Keratinocyte (primary cell): ENCODE measurements around the gene TBXAS1. TPM values are rescaled to one million over a fixed set of nuclear protein-coding genes. Genes with fewer than 3 reads are reported as not detected.

Experiments used
- DNase-seq: peaks from one replicate; pipeline ENCODE4 v3.0.0-alpha.2; 2011; ENCODE audit warnings: low read depth, missing footprints, low spot score
- FAIRE-seq: peaks from 2 replicates; lab custom pipeline; 2011; peaks lifted over from hg19 to GRCh38; lab: Jason Lieb, UNC
- H2AFZ ChIP-seq: 2 replicates; pipeline ENCODE4 v1.6.0; 2012; ENCODE audit warnings: low read length, control low read depth, inconsistent platforms; ENCODE audit not compliant: control insufficient read depth
- H3K27ac ChIP-seq: 2 replicates; pipeline ENCODE4 v1.5.1; 2011; ENCODE audit warnings: low read length; ENCODE audit not compliant: control insufficient read depth, insufficient read depth
- H3K27me3 ChIP-seq: 3 replicates; pipeline ENCODE4 v1.6.0; 2011; ENCODE audit warnings: low read length; ENCODE audit not compliant: control insufficient read depth, insufficient read depth; ENCODE audit errors: extremely low read depth
- H3K36me3 ChIP-seq, 2 experiments: 2 replicates in 1 of 2; 3 replicates in 1 of 2; pipeline ENCODE4 v1.5.1; 2011; ENCODE audit warnings: low read length in 2 of 2, mild to moderate bottlenecking in 1 of 2; ENCODE audit not compliant: control insufficient read depth in 2 of 2, insufficient read depth in 2 of 2; ENCODE audit errors: extremely low read depth in 1 of 2
- H3K4me1 ChIP-seq: 3 replicates; pipeline ENCODE4 v1.5.1; 2011; ENCODE audit warnings: low read length; ENCODE audit not compliant: control insufficient read depth, insufficient read depth; ENCODE audit errors: extremely low read depth
- H3K4me2 ChIP-seq: 3 replicates; pipeline ENCODE4 v1.6.0; 2011; ENCODE audit warnings: low read depth, low read length; ENCODE audit not compliant: control insufficient read depth, insufficient read depth; ENCODE audit errors: extremely low read depth
- H3K4me3 ChIP-seq, 3 experiments: fragments of 200-600 bp in 1 of 3; sonication (generic) in 1 of 3; 2 replicates in 2 of 3; 3 replicates in 1 of 3; pipeline ENCODE4 v1.5.1; 2011 to 2016; ENCODE audit warnings: low read length in 3 of 3, mild to moderate bottlenecking in 3 of 3, control low read depth in 2 of 3, inconsistent platforms in 1 of 3, low read depth in 1 of 3, mixed read lengths in 1 of 3, mixed run types in 1 of 3, moderate library complexity in 1 of 3; ENCODE audit not compliant: control insufficient read depth in 2 of 3, insufficient read depth in 2 of 3; ENCODE audit errors: extremely low read depth in 1 of 3
- H3K79me2 ChIP-seq: 2 replicates; pipeline ENCODE4 v1.6.0; 2012; ENCODE audit warnings: low read length; ENCODE audit not compliant: control insufficient read depth, insufficient read depth
- H3K9ac ChIP-seq: 3 replicates; pipeline ENCODE4 v1.6.0; 2011; ENCODE audit warnings: low read length; ENCODE audit not compliant: control insufficient read depth, insufficient read depth; ENCODE audit errors: extremely low read depth
- H3K9me1 ChIP-seq: 3 replicates; pipeline ENCODE4 v1.6.0; 2011; ENCODE audit warnings: low read length; ENCODE audit not compliant: control insufficient read depth, insufficient read depth; ENCODE audit errors: extremely low read depth
- H3K9me3 ChIP-seq: 2 replicates; pipeline ENCODE4 v1.5.1; 2012; ENCODE audit warnings: low read depth, low read length; ENCODE audit not compliant: control insufficient read depth
- H4K20me1 ChIP-seq: 3 replicates; pipeline ENCODE4 v1.6.0; 2011; ENCODE audit warnings: low read length; ENCODE audit not compliant: control insufficient read depth, insufficient read depth; ENCODE audit errors: extremely low read depth
- EZH2 ChIP-seq: IDR thresholded peaks from one replicate; pipeline ENCODE4 v1.6.1; 2012; ENCODE audit warnings: inconsistent platforms, mild to moderate bottlenecking, low read length, moderate library complexity
- dilution Hi-C: fragments of 300-500 bp; cut with MboI; formaldehyde crosslinking; loops from one replicate; pipeline ENCODE4 v1.7.0; 2020; ENCODE audit warnings: low sequenced_read_pairs; ENCODE audit not compliant: extremely low pct_ligation_motif_present
- polyA plus RNA-seq, 5 experiments: library from polyadenylated mRNA; depleted of rRNA in 3 of 5; stranded (reverse) in 3 of 5; stranded (forward) in 1 of 5; unstranded in 1 of 5; fragments of >200 nt; gene quantifications; 1 replicate in 1 of 5; 2 replicates in 3 of 5; 3 replicates in 1 of 5; pipeline versions ENCODE4 v1.2.1 to v1.2.3, GENCODE V29; 2011 to 2012; ENCODE audit warnings: missing spikeins in 2 of 5, low read depth in 1 of 5, low replicate concordance in 1 of 5
- TF ChIP-seq, protein P1 (sequence below), 3 experiments: IDR thresholded peaks in 1 of 3; conservative IDR thresholded peaks in 1 of 3; optimal IDR thresholded peaks in 1 of 3; 2 replicates in 2 of 3; 3 replicates in 1 of 3; pipeline versions ENCODE3 to v1.5.1; 2011; ENCODE audit warnings: low read length in 3 of 3, mild to moderate bottlenecking in 3 of 3, moderate library complexity in 2 of 3, control low read depth in 1 of 3, inconsistent platforms in 1 of 3; ENCODE audit not compliant: insufficient read depth in 2 of 3; ENCODE audit errors: extremely low read depth in 1 of 3

Gene TBXAS1
- polyA plus RNA-seq, 1 donor (not counting 4 experiments of a cell fraction or from before 2014, with no cell fraction given), result 2.9 TPM

DNA sequence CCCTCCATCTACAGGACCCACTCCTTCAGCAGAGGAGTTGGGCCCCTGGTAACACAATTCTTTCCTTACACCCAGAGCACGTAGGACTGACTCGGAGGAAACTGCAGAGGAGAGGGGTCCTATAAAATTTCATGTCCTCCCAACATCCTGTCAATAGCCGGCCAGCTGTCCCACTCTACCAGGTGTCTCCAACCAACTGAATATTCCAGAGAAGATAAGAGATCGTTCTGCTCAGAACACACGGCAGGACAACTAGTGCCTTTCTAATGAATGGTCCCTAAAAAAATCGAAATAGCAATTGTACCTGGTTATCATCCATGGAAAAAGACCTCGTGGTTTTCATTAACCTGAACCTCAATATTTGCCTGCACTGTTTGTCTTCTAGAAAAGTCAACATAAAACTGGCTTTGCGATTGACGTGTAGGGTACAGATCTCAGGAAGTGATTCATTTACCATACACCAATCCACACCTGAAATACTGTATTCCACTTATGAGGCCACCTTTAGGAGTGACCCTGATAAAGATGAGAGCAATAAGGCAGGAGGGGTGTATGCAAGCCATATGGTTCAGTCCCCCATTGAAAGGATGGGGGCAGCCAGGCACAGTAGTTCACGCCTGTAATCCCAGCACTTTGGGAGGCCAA lies 121.9 kb downstream of the TBXAS1 start:
- no peak overlapping the region for H3K4me3 ChIP-seq
- H3K4me1 ChIP-seq, result no peaks in the 10 kb centered on the region
- H3K27ac ChIP-seq, result no peak overlapping the region
- no peaks in the 10 kb centered on the region for H4K20me1 ChIP-seq
- no peak overlapping the region for H3K4me2 ChIP-seq
- H3K9me1 ChIP-seq, result no peaks in the 10 kb centered on the region
- H3K36me3 ChIP-seq, result no peaks in the 10 kb centered on the region
- no peaks in the 10 kb centered on the region for H3K9me3 ChIP-seq
- dilution Hi-C loops, result no loop called here
- DNase-seq, result no peak
- H3K79me2 ChIP-seq, result no peaks in the 10 kb centered on the region
- no peak for FAIRE-seq
- TF ChIP-seq, protein P1, sequence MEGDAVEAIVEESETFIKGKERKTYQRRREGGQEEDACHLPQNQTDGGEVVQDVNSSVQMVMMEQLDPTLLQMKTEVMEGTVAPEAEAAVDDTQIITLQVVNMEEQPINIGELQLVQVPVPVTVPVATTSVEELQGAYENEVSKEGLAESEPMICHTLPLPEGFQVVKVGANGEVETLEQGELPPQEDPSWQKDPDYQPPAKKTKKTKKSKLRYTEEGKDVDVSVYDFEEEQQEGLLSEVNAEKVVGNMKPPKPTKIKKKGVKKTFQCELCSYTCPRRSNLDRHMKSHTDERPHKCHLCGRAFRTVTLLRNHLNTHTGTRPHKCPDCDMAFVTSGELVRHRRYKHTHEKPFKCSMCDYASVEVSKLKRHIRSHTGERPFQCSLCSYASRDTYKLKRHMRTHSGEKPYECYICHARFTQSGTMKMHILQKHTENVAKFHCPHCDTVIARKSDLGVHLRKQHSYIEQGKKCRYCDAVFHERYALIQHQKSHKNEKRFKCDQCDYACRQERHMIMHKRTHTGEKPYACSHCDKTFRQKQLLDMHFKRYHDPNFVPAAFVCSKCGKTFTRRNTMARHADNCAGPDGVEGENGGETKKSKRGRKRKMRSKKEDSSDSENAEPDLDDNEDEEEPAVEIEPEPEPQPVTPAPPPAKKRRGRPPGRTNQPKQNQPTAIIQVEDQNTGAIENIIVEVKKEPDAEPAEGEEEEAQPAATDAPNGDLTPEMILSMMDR (optimal IDR thresholded peaks at IDR 0.05 in 1 of 3, IDR thresholded peaks at IDR 0.05 in 1 of 3, conservative IDR thresholded peaks at IDR 0.05 in 1 of 3; ENCODE audit: extremely low read depth in 1 of 3, insufficient read depth in 2 of 3, low read length in 3 of 3), result no peak
- TF ChIP-seq EZH2, result no peak
- H3K27me3 ChIP-seq, result no peaks in the 10 kb centered on the region
- no peak overlapping the region for H3K9ac ChIP-seq
- H2AFZ ChIP-seq, result no peak overlapping the region

DNA sequence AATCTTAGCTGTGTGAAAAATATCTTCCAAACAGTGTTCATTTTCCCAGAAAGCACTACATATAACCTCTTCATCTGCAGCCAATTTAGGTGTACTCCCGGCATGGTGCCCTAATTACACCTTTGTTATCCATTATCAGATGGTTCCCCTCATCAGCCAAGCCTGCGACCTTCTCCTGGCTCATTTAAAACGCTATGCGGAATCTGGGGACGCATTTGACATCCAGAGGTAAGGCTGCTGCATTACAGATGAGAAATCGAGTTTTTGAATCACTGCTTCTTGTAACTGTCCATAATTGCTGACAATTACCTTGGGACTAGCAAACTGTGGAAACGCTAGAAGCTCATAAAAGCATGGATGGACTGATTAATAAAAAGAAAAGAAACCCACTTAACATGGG lies 124.2 kb downstream of the TBXAS1 start:
- Histone ChIP-seq H3K9me1 (no peaks in the 10 kb centered on the region), H4K20me1 (no peaks in the 10 kb centered on the region), H3K27me3 (no peaks in the 10 kb centered on the region), H3K9ac (no peak overlapping the region), H3K36me3 (no peaks in the 10 kb centered on the region), H2AFZ (no peak overlapping the region), H3K27ac (no peak overlapping the region), H3K4me3 (no peak overlapping the region), H3K4me2 (no peak overlapping the region), H3K9me3 (no peaks in the 10 kb centered on the region), H3K4me1 (no peaks in the 10 kb centered on the region), H3K79me2 (no peaks in the 10 kb centered on the region)
- dilution Hi-C loops, result no loop called here
- FAIRE-seq, result no peak
- TF ChIP-seq, protein P1 (optimal IDR thresholded peaks at IDR 0.05 in 1 of 3, IDR thresholded peaks at IDR 0.05 in 1 of 3, conservative IDR thresholded peaks at IDR 0.05 in 1 of 3; ENCODE audit: extremely low read depth in 1 of 3, insufficient read depth in 2 of 3, low read length in 3 of 3), result no peak
- TF ChIP-seq EZH2, result no peak
- no peak for DNase-seq
